ENCODE measurements around the gene TRIM26. TPM values are rescaled to one million over a fixed set of nuclear protein-coding genes. Genes with fewer than 3 reads are reported as not detected.

Gene TRIM26
- total and polyA plus RNA-seq, 2 of the 13 experiments (the other 11 are each of a cell fraction or from before 2014, with no cell fraction given) = 27.1 to 38.7 TPM

- in situ Hi-C loops (cut with HindIII; ENCODE audit: extremely low pct_ligation_motif_present, low pct_unique_long_range_greater_than_20kb) = loop anchor here (5.0 kb wide), 1 partner anchor 68 kb away; no protein-coding TSS in a partner anchor
- DNase-seq (ENCODE audit: low spot score) = peak; percentile 68
- H4K20me1 ChIP-seq (ENCODE audit: insufficient read depth, low read length) = no peaks in the 10 kb centered on the region
- no peak overlapping the region for H3K4me2 ChIP-seq (ENCODE audit: low read depth, low read length)
- H3K36me3 ChIP-seq (replicated peaks in 1 of 2; ENCODE audit: control insufficient read depth in 1 of 2, insufficient read depth in 2 of 2, low read length in 2 of 2) = peaks cover 19 to 51% of the 10 kb centered on the region in 2 experiments
- peaks cover 23% of the 10 kb centered on the region for H3K79me2 ChIP-seq (ENCODE audit: insufficient read depth, low read length)
- BruUV-seq (replicated peaks) = no TSS peak
- intact Hi-C loops (cut with micrococcal nuclease; ENCODE audit: unreplicated experiment) = loop anchor here (1.0 to 2.0 kb wide), 5 partner anchors 21 to 321 kb away; partner anchors contain the start of gene POLR1H
- peaks cover 0 to under 1% of the 10 kb centered on the region in 2 experiments; a peak in 1 of 5 replicates for H3K27me3 ChIP-seq (ENCODE audit: control insufficient read depth in 1 of 2, insufficient read depth in 2 of 2, low read length in 2 of 2)
- ChIA-PET POLR2A (no interaction called here), CTCF (ENCODE audit: low intra/inter-chr PET ratio, low total read pairs) (interaction anchor here (1.2 to 2.7 kb wide), 9 partner anchors 20 to 157 kb away, joined by 3 to 46 read pairs (median 4); no protein-coding TSS in a partner anchor)
- no peak overlapping the region for H2AFZ ChIP-seq (ENCODE audit: low read length)
- FAIRE-seq = peak; percentile 73
- WGBS (ENCODE audit: low lambda C conversion rate) = 66% methylated on average over 7 of the region's 7 CpGs
- peak; percentile 93 for ATAC-seq
- H3K9ac ChIP-seq (ENCODE audit: insufficient read depth, low read depth, low read length) = no peak overlapping the region
- no peaks in the 10 kb centered on the region for H3K9me3 ChIP-seq (ENCODE audit: low read length)
- H3K4me3 ChIP-seq (replicated peaks in 1 of 3; ENCODE audit: insufficient read depth in 1 of 3, low read depth in 2 of 3, low read length in 3 of 3) = no peak overlapping the region
- H3K27ac ChIP-seq (ENCODE audit: extremely low read length, insufficient read depth, low read length) = no peak overlapping the region
- H3K4me1 ChIP-seq (ENCODE audit: insufficient read depth, low read length) = peaks cover 28% of the 10 kb centered on the region
- TF ChIP-seq, protein P1, sequence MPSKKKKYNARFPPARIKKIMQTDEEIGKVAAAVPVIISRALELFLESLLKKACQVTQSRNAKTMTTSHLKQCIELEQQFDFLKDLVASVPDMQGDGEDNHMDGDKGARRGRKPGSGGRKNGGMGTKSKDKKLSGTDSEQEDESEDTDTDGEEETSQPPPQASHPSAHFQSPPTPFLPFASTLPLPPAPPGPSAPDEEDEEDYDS (CRISPR knock-in tag; IDR thresholded peaks at IDR 0.05) = 0 out of 2 replicates have a peak, but pooled peaks have one; percentile 30
- TF ChIP-seq SNAPC2 (CRISPR knock-in tag; IDR thresholded peaks at IDR 0.05) (0 out of 2 replicates have a peak, but pooled peaks have one; percentile 41), RBFOX2 (IDR thresholded peaks at IDR 0.05; ENCODE audit: low read depth, low read length) (0 out of 2 replicates have a peak, but pooled peaks have one; percentile 31), REPIN1 (CRISPR knock-in tag; IDR thresholded peaks at IDR 0.05; ENCODE audit: borderline replicate concordance, low read depth) (peak; percentile 23; the same call in 1 of the 2 replicates), CTCF (CRISPR knock-in tag; IDR thresholded peaks at IDR 0.05) (peak; percentile 86), ZC3H13 (CRISPR knock-in tag; IDR thresholded peaks at IDR 0.05) (peak; percentile 35; the same call in 1 of the 2 replicates), DNMT3B (CRISPR knock-in tag; conservative IDR thresholded peaks at IDR 0.05) (peak; percentile 92), RAD21 (CRISPR knock-in tag; IDR thresholded peaks at IDR 0.05) (peak; percentile 89), ZNF607 (CRISPR knock-in tag; IDR thresholded peaks at IDR 0.05; ENCODE audit: borderline replicate concordance) (0 out of 2 replicates have a peak, but pooled peaks have one; percentile 39), HMGXB4 (CRISPR knock-in tag; IDR thresholded peaks at IDR 0.05; ENCODE audit: borderline replicate concordance in 1 of 2, low read depth in 1 of 2) (peak in 1 of 2 experiments; percentile 80; a peak in 2 of 4 replicates), SSRP1 (CRISPR knock-in tag; IDR thresholded peaks at IDR 0.05) (0 out of 2 replicates have a peak, but pooled peaks have one; percentile 63), XBP1 (CRISPR knock-in tag; IDR thresholded peaks at IDR 0.05) (no peak)
- TF ChIP-seq, protein P2, sequence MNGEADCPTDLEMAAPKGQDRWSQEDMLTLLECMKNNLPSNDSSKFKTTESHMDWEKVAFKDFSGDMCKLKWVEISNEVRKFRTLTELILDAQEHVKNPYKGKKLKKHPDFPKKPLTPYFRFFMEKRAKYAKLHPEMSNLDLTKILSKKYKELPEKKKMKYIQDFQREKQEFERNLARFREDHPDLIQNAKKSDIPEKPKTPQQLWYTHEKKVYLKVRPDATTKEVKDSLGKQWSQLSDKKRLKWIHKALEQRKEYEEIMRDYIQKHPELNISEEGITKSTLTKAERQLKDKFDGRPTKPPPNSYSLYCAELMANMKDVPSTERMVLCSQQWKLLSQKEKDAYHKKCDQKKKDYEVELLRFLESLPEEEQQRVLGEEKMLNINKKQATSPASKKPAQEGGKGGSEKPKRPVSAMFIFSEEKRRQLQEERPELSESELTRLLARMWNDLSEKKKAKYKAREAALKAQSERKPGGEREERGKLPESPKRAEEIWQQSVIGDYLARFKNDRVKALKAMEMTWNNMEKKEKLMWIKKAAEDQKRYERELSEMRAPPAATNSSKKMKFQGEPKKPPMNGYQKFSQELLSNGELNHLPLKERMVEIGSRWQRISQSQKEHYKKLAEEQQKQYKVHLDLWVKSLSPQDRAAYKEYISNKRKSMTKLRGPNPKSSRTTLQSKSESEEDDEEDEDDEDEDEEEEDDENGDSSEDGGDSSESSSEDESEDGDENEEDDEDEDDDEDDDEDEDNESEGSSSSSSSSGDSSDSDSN (CRISPR knock-in tag; IDR thresholded peaks at IDR 0.05) = 0 out of 2 replicates have a peak, but pooled peaks have one; percentile 15
Observed at GRCh38 chr6:30169658-30170614, 43.3 kb downstream of the TRIM26 start.
